Memory B cell (primary cell): ENCODE data around the gene SPTB.

ENCODE experiments used
- ATAC-seq: fragments of 150-1000 bp; cut with Tn5 transposase; 2 replicates; pipeline ENCODE4 v1.10.0; 2021; ENCODE audit warnings: low read depth, mild to moderate bottlenecking, moderate library complexity
- DNase-seq, 2 donors: peaks; one replicate each; pipeline ENCODE4 v3.0.0; 2022; ENCODE audit warnings: low spot score in 2 of 2
- H3K27ac Mint-ChIP-seq: one replicate; pipeline ENCODE4 v1.8.0; 2022; ENCODE audit warnings: mild to moderate bottlenecking, moderate library complexity, mixed read lengths
- H3K27me3 Mint-ChIP-seq: one replicate; pipeline ENCODE4 v1.8.0; 2022; ENCODE audit warnings: mixed read lengths
- H3K36me3 Mint-ChIP-seq: one replicate; pipeline ENCODE4 v1.8.0; 2022; ENCODE audit warnings: mild to moderate bottlenecking, mixed read lengths
- H3K4me1 Mint-ChIP-seq: one replicate; pipeline ENCODE4 v1.8.0; 2022; ENCODE audit warnings: mixed read lengths
- H3K4me3 Mint-ChIP-seq: one replicate; pipeline ENCODE4 v1.8.0; 2022; ENCODE audit warnings: mild to moderate bottlenecking, moderate library complexity, mixed read lengths
- H3K9me3 Mint-ChIP-seq: one replicate; pipeline ENCODE4 v1.8.0; 2022; ENCODE audit warnings: mixed read lengths

The SPTB gene

DNA sequence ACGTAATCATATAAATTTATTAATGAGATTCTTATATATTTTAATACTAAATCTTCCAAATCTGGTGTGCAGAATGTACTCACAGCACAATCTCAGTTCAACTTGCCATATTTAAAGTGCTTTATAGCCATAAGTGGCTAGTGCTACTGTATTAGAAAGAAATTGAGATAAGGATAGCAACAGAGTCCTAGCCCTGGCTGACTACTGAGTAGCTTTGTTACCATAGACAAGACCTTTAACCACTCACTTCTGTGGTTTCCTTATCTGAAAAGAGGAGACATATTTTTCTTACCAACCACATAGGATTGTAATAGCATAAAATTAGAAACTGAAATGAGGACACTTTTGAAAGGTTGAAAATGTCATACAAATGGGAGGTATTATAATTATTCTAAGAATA lies 32.6 kb upstream of the SPTB start:
- Mint-ChIP-seq H3K4me1 (peaks cover 22% of the 10 kb centered on the region), H3K4me3 (no peak overlapping the region), H3K27me3 (peaks cover 2% of the 10 kb centered on the region), H3K36me3 (peaks cover 2% of the 10 kb centered on the region), H3K9me3 (no peaks in the 10 kb centered on the region), H3K27ac (peak overlapping the region; percentile 60)
- DNase-seq (no peak), ATAC-seq (no peak)

DNA sequence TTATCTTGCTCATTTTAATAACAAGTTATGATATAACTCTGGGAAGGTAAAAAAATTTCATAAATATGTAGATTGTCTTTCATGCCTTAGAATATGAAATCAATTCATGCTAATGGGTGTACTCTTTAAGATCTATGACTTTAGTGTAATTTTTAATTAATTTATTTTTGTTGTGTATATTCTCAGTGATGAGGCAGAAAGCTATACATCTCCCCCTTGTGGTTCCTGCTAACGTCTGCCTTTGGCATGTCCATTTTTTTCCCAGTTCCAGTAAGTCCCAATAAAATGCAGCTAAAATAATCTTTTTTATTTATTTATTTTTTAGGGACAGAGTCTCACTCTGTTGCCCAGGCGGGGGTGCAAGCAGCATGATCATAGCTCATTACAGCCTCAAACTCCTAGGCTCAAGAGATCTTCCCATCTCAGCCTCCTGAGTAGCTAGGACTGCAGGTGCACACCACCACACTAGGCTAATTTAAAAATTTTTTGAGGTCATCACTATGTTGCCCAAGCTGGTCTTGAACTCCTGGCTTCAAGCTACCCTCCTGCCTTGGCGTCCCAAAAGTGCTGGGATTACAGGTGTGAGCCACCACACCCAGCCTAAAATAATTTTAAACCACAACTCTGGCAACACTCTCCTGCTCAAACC lies 31.3 kb upstream of the SPTB start:
- Mint-ChIP-seq H3K36me3 (no peaks in the 10 kb centered on the region), H3K9me3 (no peaks in the 10 kb centered on the region), H3K27me3 (peaks cover 5% of the 10 kb centered on the region), H3K4me3 (no peak overlapping the region), H3K27ac (no peak overlapping the region), H3K4me1 (peaks cover 15% of the 10 kb centered on the region)
- ATAC-seq (no peak), DNase-seq (no peak)

DNA sequence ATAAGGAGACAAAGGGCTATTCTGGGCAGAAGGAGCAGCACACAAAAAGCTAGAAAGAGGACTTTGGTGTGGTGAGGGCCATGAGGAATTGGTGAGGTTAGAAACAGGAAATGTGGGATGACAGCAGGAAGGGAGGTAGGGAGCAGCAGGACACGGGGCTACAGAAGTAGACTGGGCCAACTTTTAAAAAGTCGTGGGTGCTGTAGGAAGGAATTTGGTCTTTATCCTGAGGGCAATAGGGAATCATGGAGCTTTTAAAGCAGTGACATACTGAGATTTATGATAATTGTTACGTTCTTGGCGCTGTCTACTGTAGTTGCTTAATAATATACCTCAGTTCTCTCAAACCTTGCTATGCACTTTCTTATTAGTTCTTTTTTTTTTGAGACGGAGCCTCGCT lies 26.3 kb upstream of the SPTB start:
- Mint-ChIP-seq H3K9me3 (no peaks in the 10 kb centered on the region), H3K27me3 (peaks cover 21% of the 10 kb centered on the region), H3K27ac (no peak overlapping the region), H3K4me1 (no peaks in the 10 kb centered on the region), H3K36me3 (no peaks in the 10 kb centered on the region), H3K4me3 (no peak overlapping the region)
- no peak for ATAC-seq
- DNase-seq: no peak

DNA sequence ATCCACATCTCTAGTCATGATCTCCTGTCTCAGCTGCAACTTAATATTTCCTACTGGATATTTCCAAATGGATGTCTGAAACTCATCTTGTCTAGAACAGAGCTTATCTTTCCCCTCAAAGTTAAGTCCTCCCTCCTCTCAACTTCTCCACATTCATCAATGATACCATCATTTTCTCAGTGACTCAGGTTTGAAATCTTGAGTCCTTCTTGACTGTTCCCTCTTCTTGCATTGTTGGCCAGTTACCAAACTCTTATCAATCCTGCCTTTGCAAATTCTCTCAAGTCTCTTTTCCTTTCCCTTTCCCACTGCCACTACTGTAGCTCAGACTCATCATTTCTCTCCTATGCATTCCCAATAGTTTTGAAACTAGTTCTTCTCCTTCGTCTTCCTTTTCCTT lies 20.3 kb upstream of the SPTB start:
- Mint-ChIP-seq H3K4me3 (no peak overlapping the region), H3K36me3 (no peaks in the 10 kb centered on the region), H3K27me3 (peaks cover 24% of the 10 kb centered on the region), H3K9me3 (no peaks in the 10 kb centered on the region), H3K27ac (no peak overlapping the region), H3K4me1 (no peaks in the 10 kb centered on the region)
- ATAC-seq (no peak), DNase-seq (no peak)

DNA sequence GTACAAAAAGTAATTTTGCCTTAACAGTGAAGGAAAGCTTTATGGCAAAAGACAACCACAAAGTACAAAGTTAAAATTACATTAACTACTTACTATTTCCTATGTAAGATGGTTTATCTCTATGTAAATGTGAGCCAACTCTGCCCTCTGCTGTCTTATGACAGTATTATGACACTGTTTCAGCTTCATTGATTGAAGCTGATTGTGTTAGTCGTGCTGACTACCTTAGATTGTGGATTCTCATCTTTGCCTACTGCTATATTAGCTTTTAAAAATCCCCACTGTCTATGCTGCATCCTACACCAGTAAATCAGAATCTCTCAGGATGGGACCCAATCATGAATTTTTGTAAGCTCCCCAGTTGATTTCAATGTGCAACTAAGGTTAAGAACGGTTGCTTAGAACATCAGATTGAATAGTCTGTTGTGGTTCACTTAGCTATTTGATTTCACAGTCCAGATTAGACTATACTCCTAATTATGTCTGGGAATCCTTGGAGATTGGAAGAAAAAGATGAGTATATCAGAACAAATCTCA lies 12.2 kb upstream of the SPTB start:
- Mint-ChIP-seq H3K27ac (no peak overlapping the region), H3K36me3 (no peaks in the 10 kb centered on the region), H3K9me3 (no peaks in the 10 kb centered on the region), H3K4me1 (no peaks in the 10 kb centered on the region), H3K4me3 (no peak overlapping the region), H3K27me3 (peaks cover 11% of the 10 kb centered on the region)
- peak; percentile 80 for ATAC-seq
- DNase-seq: no peak

DNA sequence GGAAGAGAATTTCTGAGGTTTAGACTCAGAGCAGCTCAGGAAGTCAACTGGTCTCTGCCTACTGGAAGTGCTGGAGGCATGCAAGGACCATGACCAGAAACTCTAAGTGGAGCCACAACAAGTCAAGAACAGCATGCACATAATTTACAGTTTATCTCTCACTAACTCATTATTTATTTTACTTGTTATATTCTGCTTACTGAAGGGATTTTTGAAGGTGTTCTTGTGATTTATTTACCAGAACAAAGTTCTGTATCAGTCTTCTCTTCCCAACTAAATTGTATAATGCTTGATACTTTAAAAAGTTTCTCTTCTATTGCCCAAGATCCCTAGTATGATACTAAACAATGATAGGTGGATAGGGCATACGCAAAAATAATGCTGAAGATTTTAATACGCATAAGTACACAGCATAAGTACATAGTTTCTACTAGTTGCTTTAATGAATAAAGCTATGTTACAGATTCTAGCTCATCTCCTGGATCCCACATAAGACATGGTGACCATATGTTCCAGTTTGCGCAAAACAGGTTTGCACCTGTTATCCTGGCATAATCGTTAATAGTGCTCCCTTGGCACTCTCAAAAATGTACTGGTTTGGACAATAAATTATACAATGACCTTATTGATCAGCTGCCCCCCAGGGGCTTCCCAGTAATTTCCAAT lies 11.6 kb upstream of the SPTB start:
- H3K4me3 Mint-ChIP-seq: no peak overlapping the region

DNA sequence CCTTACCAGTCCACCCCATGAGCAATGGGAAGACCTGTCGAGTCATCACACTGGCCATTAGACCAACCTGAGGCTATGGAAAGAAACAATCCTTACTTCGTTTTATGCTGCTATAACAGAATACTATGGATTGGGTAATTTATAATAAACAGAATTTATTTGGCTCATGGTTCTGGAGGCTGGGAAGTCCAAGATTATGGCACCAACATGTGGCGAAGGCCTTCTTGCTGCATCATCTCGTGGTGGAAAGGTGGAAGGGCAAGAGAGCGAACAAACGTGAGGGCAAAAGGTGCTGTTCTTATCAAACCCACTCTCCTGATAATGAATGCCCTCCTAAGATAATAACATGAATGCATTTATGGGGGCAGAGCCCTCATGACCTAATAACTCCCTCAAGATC lies 9.6 kb upstream of the SPTB start:
- no peak for DNase-seq

More for the DNA sequence above, 11.6 kb upstream of the SPTB start:
- Mint-ChIP-seq H3K9me3 (no peaks in the 10 kb centered on the region), H3K36me3 (no peaks in the 10 kb centered on the region), H3K27me3 (peaks cover 9% of the 10 kb centered on the region), H3K4me1 (no peaks in the 10 kb centered on the region), H3K27ac (no peak overlapping the region)
- ATAC-seq: peak; percentile 12
- no peak for DNase-seq

DNA sequence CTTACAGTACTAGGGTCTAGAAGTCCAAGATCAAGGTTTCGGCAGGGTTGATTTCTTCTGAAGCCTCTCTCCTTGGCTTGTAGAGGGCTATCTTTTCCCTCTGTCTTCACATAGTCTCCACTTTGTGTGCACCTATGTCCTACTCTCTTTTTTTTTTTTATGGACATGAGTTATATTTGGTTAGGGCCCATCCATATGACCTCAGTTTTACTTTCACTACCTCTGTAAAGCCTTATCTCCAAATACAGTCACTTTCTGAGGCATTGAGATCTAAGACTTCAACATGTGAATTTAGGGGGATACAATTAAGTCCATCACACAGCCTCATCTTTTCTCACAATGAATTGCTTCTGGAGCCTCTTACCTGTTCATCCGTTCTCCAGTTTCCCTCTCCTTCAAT lies 5.9 kb upstream of the SPTB start:
- Mint-ChIP-seq H3K27me3 (peaks cover 14% of the 10 kb centered on the region), H3K4me3 (no peak overlapping the region), H3K9me3 (no peaks in the 10 kb centered on the region), H3K27ac (no peak overlapping the region), H3K36me3 (no peaks in the 10 kb centered on the region), H3K4me1 (peaks cover 3% of the 10 kb centered on the region)
- no peak for DNase-seq
- ATAC-seq: no peak

More for the DNA sequence above, 9.6 kb upstream of the SPTB start:
- Mint-ChIP-seq H3K27ac (no peak overlapping the region), H3K27me3 (peaks cover 12% of the 10 kb centered on the region), H3K36me3 (no peaks in the 10 kb centered on the region), H3K9me3 (no peaks in the 10 kb centered on the region), H3K4me3 (no peak overlapping the region), H3K4me1 (no peaks in the 10 kb centered on the region)
- no peak for ATAC-seq

DNA sequence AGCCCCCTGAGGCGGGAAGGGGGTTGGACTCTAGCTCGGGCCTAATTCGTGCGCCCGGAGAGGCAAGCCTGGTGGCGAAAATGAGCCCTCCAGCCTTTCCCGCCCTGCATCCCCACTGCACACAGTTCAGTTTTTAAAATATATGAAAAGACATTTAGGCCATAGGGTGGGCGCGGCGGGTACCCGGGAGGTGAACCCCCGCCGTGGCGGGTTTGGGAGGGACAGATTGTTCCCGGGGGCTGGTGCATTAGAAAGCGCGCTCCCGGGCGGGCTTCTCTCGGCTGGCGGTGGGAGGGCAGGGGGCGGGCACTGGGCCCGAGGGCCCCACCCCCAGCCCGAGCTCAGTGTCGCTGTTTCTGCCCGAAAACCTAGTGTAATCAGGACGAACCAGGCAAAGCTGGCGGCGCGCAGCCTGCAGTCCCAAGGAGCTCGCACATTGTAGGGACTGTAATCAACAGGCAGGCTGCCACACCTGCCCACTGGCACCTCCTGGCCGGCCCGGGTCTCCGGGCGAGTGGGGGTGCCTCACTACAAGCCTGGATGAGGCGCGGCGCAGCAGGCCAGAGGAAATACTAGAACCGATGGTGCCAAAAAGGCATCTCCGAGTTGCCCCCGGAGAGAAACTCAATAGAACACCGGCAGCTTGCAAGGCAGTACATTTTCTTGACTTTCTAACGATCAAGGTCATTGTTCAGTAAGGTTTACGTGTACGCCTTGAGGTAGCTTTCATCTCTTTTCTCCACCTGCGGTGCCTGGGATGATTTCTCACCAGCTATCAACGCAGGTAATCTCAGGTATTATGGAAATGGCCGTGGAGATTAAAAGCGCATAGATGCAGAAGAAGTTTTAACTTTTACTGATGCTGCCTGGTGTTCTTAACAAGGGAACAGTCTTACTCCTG lies 764 bp upstream of the SPTB start:
- H3K27me3 Mint-ChIP-seq: peaks cover 8% of the 10 kb centered on the region
- peak overlapping the region; percentile 87 for H3K4me3 Mint-ChIP-seq
- ATAC-seq (peak; percentile 72), DNase-seq (peak; percentile 13 to 43)
- peaks cover 5% of the 10 kb centered on the region for H3K4me1 Mint-ChIP-seq
- no peaks in the 10 kb centered on the region for H3K36me3 Mint-ChIP-seq
- no peaks in the 10 kb centered on the region for H3K9me3 Mint-ChIP-seq
- no peak overlapping the region for H3K27ac Mint-ChIP-seq

DNA sequence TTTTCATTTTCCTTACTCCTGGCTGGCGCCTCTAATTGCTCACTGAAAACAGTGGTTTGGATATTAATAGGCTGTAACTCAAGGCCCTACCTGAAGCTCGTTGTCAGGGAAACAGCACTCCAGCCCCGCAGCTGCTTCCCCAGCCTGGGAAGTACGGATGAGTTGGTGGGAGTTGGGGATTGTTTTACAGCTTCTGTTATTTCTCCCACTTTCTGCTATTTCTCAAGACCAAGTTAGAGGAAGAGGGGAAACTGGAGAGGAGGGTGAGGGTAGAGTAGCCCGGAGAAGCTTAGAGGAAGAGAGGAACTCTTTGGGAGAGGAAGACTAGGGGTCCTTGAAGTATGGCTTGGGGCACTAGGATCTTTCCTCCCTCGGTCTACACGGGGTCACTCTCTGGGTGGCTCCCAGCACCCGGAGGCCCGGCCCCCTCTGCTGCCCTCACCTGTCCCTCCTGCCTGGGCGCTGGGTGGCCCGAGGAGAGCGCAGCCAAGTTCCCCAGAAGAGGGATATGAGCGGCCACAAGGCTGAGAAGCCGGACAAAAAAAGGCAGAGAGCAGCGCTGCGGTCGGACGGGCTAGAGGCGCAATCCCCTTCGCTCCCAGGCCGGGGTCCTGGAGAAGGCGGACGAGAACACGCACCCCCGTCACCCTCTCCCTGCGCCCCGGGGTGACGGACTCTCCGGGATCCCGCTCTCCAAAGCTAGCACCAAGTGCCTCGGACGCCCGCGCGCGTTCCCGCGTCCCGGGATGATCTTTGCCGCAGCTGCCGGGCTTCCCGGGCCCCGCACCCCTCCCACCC lies 671 bp downstream of the SPTB start:
- Mint-ChIP-seq H3K27ac (no peak overlapping the region), H3K36me3 (no peaks in the 10 kb centered on the region), H3K4me3 (peak overlapping the region; percentile 63), H3K9me3 (no peaks in the 10 kb centered on the region), H3K27me3 (peaks cover 5% of the 10 kb centered on the region), H3K4me1 (peaks cover 5% of the 10 kb centered on the region)
- no peak for ATAC-seq
- peak in 1 of 2 donors; percentile 17 for DNase-seq

DNA sequence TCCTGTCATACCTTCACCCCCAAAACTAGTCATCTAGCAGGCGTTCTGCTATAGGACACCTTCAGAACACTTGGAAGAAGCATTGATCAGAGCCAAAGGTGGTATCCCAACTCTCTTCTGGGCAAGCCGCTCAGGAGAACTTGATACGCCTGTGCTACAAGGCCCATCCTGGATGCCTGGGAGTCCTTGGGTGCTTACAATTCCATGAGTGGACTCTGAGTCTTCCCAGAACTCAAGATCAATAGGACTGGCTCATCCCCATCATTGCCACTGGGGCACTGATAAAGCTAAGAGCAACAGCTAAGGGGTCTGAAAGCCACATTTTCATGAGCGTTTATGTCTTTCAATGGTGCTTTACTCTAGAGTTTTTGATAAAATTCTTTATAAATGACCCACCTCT lies 1.9 kb downstream of the SPTB start:
- H3K4me3 Mint-ChIP-seq: no peak overlapping the region
- peaks cover 7% of the 10 kb centered on the region for H3K27me3 Mint-ChIP-seq
- peaks cover 5% of the 10 kb centered on the region for H3K4me1 Mint-ChIP-seq
- peaks cover 4% of the 10 kb centered on the region for H3K9me3 Mint-ChIP-seq
- H3K27ac Mint-ChIP-seq: no peak overlapping the region
- ATAC-seq (no peak), DNase-seq (no peak)
- H3K36me3 Mint-ChIP-seq: no peaks in the 10 kb centered on the region

DNA sequence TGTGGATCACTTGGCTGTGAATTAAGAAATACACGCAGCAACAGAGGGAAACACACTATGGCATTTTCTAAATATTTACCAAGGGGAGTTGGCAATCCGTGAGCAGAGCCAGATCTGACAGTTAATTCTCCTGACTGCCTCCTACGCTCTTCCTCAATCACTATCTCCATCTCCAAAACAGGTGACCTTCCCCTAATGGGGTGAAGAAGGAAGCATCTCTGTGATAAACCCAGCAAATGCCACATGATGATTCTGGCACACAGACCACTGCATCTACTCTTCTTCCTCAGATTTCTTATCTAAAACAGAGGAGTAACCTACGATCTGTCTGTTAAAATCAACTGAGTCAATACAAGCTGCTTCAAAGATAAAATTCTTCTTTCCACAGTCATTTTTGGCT lies 4.4 kb downstream of the SPTB start:
- Mint-ChIP-seq H3K9me3 (peaks cover 5% of the 10 kb centered on the region), H3K36me3 (no peaks in the 10 kb centered on the region), H3K27me3 (peaks cover 11% of the 10 kb centered on the region), H3K4me3 (no peak overlapping the region), H3K27ac (no peak overlapping the region), H3K4me1 (peaks cover 2% of the 10 kb centered on the region)
- ATAC-seq (no peak), DNase-seq (no peak)

DNA sequence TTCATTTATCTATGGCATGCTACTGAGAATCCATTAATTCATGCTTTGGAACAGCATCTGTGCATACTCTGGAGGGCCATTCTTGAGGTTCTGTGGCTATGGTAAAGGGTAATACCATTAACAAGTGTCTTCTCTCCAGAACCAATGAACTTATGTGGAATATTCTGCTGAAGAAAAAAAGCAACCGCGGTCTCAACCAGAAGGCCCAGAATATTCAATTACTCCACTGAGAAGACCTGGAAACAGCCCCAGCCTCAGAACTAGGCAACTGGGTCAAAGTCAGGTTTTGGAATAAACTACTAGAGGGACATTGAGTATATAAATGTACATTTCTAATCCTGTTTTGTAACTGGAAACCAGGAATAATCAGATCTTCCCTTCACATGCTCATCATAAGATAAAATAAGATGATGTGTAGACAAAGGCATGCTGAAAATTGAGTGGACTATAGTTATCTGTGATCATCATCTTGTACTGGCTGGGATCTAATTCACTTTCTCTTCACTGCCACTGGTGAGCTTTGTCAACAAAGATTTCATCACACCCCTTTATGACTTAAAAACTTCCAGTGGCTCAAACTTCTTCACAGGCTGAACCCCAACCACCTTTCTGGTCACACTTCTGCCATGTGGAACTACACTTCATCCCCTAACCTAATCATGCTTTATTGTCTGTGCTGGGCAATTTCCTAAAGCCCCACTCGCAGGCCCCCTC lies 6.0 kb downstream of the SPTB start:
- no peak for ATAC-seq
- Mint-ChIP-seq H3K4me3 (no peak overlapping the region), H3K27ac (no peak overlapping the region), H3K4me1 (peaks cover 6% of the 10 kb centered on the region), H3K27me3 (peaks cover 11% of the 10 kb centered on the region), H3K36me3 (no peaks in the 10 kb centered on the region), H3K9me3 (peaks cover 5% of the 10 kb centered on the region)
- DNase-seq: no peak
